HG03139 (cell line): Measurements from ENCODE around the gene WWOX.

ENCODE experiments used
- ATAC-seq: cut with Tn5 transposase; IDR thresholded peaks from one replicate; pipeline ENCODE4 v1.9.1; 2021; ENCODE audit not compliant: unreplicated experiment

WWOX gene

DNA sequence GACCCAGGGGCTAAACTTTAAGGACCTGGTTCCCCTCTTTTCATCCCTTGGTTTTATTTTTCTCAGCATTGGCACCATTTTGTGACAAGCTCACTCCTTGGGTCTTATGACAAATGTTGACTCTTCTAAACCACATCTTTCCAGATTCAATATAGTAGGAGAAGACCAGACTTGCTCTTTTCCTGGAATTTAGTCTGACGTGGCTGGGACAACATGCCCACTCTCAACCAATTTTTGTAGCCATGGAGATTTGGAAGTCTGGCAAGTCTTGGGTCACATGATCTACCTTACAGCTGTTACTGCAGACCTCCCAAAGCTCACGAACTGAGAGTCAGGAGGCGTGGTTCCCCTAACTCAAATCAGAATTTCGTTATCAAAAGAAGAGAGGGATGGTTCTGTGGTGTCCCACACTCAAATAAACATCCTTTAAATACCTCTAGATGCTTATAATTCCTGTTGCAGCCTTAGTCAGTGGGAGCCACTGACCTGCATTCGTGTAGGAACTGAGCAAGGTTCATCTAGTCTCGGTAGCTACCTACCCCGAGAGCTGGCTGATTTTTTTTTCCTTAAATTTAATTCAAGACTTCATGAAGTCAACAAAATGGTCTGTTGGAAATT is 817.6 kb downstream of the WWOX start:
- ATAC-seq: no peak

- ATAC-seq: no peak
Measured at GRCh38 chr16:78918805-78919305, 819.4 kb downstream of the WWOX start.

- no peak for ATAC-seq
Measured at GRCh38 chr16:78919852-78920251, 820.4 kb downstream of the WWOX start.

DNA sequence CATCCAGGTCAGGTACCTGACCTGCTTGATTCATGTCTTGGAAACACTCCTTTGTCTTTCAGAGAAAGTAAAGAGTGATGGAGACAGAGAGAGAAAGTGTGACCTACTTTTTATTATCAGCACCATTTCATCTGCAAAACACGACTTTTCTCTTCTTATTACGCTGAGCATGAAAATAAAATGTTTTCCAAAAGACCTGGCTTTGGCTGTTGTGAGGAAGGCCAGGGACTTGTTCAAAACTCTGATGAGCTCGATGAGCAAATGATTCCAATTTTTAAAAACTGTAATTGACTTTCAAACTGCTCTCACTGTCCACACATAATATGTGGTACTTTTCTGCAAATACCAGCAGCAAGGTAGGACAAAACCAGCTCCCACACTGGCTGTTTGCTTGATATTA is 821.2 kb downstream of the WWOX start:
- no peak for ATAC-seq

GRCh38 chr16:78925083-78925767 is 825.8 kb downstream of the WWOX start:
- no peak for ATAC-seq

DNA sequence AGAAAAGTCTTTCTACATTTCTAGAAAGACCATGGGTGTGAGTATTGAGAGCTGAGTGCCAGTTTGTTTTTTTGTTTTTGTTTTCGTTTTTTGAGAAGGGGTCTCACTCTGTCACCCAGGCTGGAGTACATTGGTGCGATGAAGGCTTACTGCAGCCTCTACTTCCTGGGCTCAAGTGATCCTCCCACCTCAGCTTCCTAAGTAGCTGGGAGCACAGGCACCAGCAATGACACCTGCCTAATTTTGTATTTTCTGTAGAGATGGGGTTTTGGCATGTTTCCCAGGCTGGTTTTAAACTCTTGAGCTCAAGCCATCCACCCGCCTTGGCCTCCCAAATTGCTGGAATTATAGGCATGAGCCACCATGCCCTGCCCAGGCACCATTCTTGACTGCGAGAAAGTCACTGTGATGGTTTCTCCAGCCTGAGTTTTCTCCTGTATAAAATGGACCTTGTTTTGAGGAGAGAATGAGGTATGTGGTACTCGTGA is 827.3 kb downstream of the WWOX start:
- ATAC-seq: no peak

DNA sequence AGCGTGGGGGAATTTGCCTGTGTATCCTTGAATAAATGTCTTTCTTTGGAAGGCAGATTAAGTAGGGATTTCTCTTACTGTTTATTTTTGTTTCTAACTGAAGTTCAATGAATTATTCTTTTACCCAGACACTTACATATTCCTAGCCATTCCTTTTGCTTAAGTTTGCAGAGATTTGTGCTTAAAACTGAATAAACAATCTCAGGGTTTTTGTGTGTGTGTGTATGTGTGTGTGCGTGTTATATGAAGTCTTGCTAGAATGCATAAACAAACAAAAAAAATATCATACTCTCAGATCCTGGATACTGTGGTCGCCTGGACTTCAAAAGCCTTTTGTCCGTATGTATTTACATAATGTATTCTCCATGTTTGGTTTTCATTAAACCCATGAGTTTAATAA is 828.3 kb downstream of the WWOX start:
- ATAC-seq: no peak

GRCh38 chr16:78929841-78930240 is 830.4 kb downstream of the WWOX start:
- no peak for ATAC-seq

- ATAC-seq: no peak
Measured at GRCh38 chr16:78930561-78930960, 831.1 kb downstream of the WWOX start.

GRCh38 chr16:78931267-78931666 is 831.8 kb downstream of the WWOX start:
- ATAC-seq: no peak

DNA sequence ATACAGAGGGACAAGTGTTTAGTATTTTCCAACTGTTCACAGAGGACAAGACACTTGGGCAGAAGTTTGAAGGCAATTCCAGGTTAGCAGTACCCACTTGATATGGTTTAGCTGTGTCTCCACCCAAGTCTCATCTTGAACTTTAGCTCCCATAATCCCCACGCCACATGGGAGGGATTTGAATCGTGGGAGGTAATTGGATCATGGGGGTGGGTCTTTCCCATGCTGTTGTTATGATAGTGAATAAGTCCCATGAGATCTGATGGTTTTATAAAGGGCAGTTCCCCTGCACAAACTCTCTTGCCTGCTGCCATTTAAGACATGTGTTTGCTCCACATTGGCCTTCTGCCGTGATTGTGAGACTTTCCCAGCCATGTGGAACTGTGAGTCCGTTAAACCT is 832.2 kb downstream of the WWOX start:
- no peak for ATAC-seq

DNA sequence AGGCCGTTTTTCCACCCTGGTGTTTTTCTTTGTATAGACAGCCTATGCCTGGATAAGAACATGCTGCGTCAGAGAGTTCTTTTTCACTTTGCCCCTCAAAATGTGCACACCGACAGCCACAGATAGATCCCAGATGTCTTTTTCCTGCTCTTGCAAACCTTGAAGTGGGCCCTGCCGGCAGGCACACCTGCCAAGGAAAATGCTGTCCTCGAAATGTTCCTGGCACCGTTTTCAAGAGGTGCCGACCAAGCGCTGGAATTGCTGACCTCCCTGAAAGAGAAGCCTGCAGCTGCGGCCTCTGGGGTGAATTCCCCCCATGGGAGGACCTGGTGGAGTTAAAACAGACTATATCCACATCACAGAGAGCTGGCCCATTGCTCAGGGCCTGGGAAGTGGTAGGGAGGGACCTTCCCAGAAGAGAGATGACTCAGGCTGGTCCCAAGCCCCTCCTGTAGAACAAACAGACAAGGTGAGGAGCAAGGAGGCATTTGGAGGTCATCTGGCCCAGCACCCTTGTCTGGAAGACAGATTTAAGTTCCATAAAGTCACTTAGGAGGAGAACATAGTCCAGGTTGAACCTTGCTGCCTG is 833.0 kb downstream of the WWOX start:
- no peak for ATAC-seq

DNA sequence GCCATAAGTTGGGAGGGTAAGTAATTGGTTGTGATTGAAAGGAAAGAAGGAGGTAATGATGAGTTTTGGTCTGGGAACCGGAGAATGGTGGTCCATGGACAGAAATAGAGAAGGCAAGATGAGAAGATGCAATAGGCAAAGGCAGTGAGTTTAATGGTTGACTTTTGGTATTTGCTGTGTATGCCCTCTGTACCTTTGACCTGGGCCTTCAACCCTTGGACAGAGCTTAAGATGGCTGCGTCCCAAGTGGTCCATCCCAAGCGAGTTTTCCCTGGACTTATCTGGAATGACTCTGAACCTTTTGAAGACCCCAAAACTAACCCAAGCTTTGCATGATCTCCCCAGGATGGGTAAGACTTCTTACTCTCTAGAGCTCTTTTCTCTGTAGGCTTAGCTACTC is 836.6 kb downstream of the WWOX start:
- no peak for ATAC-seq

GRCh38 chr16:78939597-78939996 is 840.1 kb downstream of the WWOX start:
- no peak for ATAC-seq

GRCh38 chr16:78942625-78943245 is 843.3 kb downstream of the WWOX start:
- ATAC-seq: no peak

DNA sequence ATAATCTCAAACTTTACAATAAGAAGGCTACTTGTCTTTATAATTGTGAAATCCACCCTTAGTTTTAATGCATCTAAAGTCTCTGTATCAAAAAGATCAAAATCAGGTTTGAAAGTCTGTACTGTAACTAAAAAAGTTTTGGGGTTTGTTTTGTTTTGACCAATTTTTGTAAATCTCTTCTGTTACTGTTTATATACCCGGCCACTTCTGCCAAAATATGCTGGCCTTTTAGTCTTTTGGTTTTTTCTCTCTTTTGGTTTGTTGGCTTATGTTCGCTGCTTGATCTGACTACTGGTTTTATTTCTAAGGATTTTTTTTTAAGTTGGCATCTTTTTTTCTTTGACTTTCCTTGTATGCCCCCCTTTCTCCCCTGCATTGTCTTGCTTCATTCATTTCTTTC is 845.9 kb downstream of the WWOX start:
- ATAC-seq: no peak

- no peak for ATAC-seq
Measured at GRCh38 chr16:78946556-78946955, 847.1 kb downstream of the WWOX start.

- ATAC-seq: no peak
Measured at GRCh38 chr16:78950768-78951167, 851.3 kb downstream of the WWOX start.

DNA sequence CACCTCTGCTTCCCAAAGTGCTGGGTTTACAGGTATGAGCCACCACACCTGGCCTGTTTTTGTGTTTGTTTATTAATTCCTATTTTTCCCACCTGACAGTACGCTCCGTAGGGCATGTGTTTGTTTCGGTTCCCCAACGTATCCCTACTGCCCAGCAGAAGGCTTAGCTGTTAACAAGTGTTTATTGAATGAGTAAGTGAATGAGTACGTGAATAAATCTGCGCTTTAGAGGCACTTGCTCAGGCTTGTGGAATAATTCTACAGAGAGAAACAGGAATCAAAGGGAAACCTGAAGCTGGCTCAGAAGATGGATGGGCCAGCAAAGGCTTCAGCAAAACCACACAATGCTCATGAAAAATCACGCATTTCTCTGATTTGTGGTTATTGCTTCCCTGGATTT is 853.2 kb downstream of the WWOX start:
- ATAC-seq: no peak

GRCh38 chr16:78953526-78953925 is 854.1 kb downstream of the WWOX start:
- ATAC-seq: no peak

DNA sequence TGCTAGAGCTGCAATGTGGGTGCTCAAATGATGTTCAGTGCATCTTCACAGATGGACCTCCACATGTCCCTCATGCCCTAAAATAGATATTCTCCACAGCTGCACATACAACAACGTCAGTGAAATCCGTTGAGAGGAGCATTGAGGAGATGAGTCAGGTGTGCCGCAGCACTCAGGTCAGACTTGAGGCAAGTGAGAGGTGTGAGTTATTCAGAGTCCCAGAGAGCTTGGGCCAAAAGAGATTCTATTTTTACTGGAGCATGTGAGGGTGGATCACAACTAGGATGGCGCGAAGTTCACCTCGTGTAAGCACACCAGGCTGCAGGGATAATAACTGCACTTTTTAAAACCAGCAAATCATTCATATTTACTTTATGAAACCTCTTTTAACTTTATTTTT is 855.8 kb downstream of the WWOX start:
- no peak for ATAC-seq

GRCh38 chr16:78956859-78957258 is 857.4 kb downstream of the WWOX start:
- no peak for ATAC-seq
